ENCODE measurements around the gene ACTR1A.

- TF ChIP-seq, protein P1, sequence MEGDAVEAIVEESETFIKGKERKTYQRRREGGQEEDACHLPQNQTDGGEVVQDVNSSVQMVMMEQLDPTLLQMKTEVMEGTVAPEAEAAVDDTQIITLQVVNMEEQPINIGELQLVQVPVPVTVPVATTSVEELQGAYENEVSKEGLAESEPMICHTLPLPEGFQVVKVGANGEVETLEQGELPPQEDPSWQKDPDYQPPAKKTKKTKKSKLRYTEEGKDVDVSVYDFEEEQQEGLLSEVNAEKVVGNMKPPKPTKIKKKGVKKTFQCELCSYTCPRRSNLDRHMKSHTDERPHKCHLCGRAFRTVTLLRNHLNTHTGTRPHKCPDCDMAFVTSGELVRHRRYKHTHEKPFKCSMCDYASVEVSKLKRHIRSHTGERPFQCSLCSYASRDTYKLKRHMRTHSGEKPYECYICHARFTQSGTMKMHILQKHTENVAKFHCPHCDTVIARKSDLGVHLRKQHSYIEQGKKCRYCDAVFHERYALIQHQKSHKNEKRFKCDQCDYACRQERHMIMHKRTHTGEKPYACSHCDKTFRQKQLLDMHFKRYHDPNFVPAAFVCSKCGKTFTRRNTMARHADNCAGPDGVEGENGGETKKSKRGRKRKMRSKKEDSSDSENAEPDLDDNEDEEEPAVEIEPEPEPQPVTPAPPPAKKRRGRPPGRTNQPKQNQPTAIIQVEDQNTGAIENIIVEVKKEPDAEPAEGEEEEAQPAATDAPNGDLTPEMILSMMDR (conservative IDR thresholded peaks at IDR 0.05 in 1 of 2, IDR thresholded peaks at IDR 0.05 in 1 of 2; ENCODE audit: extremely low read depth in 1 of 2, insufficient read depth in 1 of 2, low read depth in 1 of 2, low read length in 2 of 2), result no peak
- no peak for TF ChIP-seq EZH2 (IDR thresholded peaks at IDR 0.05; ENCODE audit: borderline replicate concordance, low read length)
Observed at GRCh38 chr10:102431452-102432124, 70.9 kb downstream of the ACTR1A start.
